ENCODE measurements around the gene SLC6A11.
A peak's percentile ranks its signal among the peaks of the same experiment; 100 is the strongest.

SLC6A11 gene

DNA sequence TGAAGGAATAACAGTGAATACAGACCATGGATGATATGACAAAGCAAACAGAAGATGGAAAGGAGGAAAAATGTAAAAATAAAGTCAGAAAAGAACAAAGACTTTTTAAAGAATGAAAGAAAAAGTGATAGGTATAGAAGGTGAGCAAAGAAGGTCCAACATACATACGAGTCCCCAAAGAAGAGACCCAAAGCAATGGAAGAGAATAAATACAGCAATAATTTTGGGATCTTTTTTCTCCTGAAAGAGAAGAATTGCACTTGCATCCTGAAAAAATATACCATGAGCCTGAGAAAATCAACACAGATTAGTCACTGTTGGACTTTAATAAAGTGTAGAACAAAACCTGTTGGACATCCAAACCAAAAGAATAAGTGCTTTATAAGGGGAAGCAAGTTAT, 91.2 kb downstream of the SLC6A11 start:
- no peak overlapping the region for H3K4me3 ChIP-seq (ENCODE audit: low read depth, low read length)
- in situ Hi-C loops (cut with HindIII; ENCODE audit: low sequenced_read_pairs), result no loop called here
- TF ChIP-seq, protein P1, sequence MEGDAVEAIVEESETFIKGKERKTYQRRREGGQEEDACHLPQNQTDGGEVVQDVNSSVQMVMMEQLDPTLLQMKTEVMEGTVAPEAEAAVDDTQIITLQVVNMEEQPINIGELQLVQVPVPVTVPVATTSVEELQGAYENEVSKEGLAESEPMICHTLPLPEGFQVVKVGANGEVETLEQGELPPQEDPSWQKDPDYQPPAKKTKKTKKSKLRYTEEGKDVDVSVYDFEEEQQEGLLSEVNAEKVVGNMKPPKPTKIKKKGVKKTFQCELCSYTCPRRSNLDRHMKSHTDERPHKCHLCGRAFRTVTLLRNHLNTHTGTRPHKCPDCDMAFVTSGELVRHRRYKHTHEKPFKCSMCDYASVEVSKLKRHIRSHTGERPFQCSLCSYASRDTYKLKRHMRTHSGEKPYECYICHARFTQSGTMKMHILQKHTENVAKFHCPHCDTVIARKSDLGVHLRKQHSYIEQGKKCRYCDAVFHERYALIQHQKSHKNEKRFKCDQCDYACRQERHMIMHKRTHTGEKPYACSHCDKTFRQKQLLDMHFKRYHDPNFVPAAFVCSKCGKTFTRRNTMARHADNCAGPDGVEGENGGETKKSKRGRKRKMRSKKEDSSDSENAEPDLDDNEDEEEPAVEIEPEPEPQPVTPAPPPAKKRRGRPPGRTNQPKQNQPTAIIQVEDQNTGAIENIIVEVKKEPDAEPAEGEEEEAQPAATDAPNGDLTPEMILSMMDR (IDR thresholded peaks at IDR 0.05; ENCODE audit: low read depth, low read length), result no peak
- peak; percentile 6 for DNase-seq (ENCODE audit: low read depth, low spot score)

GRCh38 chr3:10910367-10910766, 94.3 kb downstream of the SLC6A11 start:
- TF ChIP-seq, protein P1 (IDR thresholded peaks at IDR 0.05; ENCODE audit: low read depth, low read length), result no peak
- in situ Hi-C loops (cut with HindIII; ENCODE audit: low sequenced_read_pairs), result no loop called here
- no peak for DNase-seq (ENCODE audit: low read depth, low spot score)
- H3K4me3 ChIP-seq (ENCODE audit: low read depth, low read length), result no peak overlapping the region

DNA sequence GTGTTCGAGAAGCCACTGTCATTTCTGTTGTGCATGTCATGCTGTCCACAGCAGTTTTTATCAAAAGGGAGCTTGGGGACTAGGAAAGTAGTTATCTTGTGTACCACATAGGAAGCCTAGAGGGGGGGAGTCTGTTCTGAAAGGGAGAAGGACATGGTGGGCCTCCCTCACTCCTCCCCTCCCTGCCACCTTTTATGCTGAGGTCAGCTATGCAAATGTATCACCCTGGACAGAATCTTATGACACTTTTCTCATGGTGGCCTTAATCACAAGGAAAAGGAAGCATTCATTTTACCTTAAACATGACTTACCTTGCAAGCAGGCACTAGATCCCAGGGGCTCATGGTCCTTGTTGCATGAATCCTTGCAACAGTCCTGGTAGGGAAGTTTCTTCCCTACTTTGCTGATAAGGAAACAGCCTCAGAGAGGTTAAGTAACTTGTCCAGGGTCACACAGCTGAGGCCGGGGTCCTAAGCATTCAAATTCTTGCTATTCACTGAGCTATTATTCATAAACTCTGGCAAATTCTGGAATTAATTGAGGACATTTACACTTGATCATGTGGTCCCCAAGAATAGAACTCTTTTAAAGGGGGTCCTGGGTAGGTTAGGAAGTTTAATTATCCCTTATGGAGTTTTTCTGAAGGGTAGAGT, 95.4 kb downstream of the SLC6A11 start:
- TF ChIP-seq, protein P1 (IDR thresholded peaks at IDR 0.05; ENCODE audit: low read depth, low read length), result no peak
- DNase-seq (ENCODE audit: low read depth, low spot score), result no peak
- in situ Hi-C loops (cut with HindIII; ENCODE audit: low sequenced_read_pairs), result no loop called here
- no peak overlapping the region for H3K4me3 ChIP-seq (ENCODE audit: low read depth, low read length)

DNA sequence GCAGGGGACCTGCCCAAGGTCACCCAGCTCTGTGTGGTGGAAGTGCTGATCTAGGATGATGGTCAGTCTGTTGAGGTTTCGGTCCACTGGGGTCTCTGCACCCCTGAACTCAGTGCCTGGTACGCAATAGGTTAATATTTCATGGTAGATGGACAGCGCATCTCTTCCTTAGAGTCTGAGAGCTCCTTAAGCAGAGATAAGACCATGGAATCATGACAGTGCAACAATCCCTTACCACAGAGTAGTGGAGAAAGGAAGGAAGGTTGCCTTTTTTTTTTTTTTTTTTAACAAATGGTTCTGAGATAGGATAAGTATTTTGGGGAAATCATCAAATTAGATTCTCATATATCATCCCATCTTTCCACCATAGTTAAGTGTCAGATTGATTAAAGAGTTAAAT, 96.8 kb downstream of the SLC6A11 start:
- TF ChIP-seq, protein P1 (IDR thresholded peaks at IDR 0.05; ENCODE audit: low read depth, low read length), result no peak
- in situ Hi-C loops (cut with HindIII; ENCODE audit: low sequenced_read_pairs), result no loop called here

DNA sequence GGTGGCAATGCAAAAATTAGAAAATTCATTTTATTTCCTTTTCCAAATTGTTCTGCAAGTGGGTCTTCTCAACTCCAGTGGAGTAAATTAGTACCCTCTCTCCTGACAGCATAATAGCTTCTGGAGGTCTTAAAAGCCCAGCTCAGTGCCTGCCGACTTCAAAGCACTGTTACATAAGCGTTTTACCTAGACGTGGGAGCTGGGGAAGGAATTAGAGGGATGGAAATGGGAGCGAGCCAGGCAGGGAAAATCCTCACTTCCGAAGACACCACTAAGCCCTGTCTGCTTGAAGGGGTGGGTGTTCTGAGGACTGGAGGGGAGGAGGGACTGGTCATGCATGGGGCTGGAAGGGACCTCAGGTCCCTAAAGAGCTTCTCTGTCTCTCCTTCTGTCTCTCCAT, 99.3 kb downstream of the SLC6A11 start:
- H3K4me3 ChIP-seq (ENCODE audit: low read depth, low read length), result no peak overlapping the region
- TF ChIP-seq, protein P1 (IDR thresholded peaks at IDR 0.05; ENCODE audit: low read depth, low read length), result no peak
- no peak for DNase-seq (ENCODE audit: low read depth, low spot score)
- in situ Hi-C loops (cut with HindIII; ENCODE audit: low sequenced_read_pairs), result no loop called here

More for the DNA sequence above, 96.8 kb downstream of the SLC6A11 start:
- no peak overlapping the region for H3K4me3 ChIP-seq (ENCODE audit: low read depth, low read length)
- no peak for DNase-seq (ENCODE audit: low read depth, low spot score)

DNA sequence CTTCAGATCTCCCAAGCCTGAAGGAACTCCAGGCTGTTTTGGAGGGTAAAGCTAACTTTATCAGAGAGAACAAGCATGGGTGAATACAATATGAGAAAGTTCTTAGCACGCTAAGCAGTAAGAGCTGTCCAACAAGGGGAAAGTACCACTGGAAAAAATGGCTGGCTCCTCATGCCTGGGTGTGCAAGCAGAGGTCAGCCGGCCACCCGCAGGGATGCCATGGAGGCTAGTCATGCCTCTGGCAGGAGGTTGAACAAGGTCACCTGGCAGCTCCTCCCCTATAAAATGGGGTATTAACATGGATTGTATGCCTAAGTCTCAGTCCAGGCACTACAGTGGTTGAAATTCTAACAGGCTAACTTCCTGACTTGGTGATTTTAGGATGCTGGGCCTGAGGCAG, 101.1 kb downstream of the SLC6A11 start:
- TF ChIP-seq, protein P1 (IDR thresholded peaks at IDR 0.05; ENCODE audit: low read depth, low read length), result no peak
- in situ Hi-C loops (cut with HindIII; ENCODE audit: low sequenced_read_pairs), result no loop called here
- DNase-seq (ENCODE audit: low read depth, low spot score), result peak; percentile 13
- no peak overlapping the region for H3K4me3 ChIP-seq (ENCODE audit: low read depth, low read length)

Data from astrocyte of the spinal cord (primary cell).